Endometrial microvascular endothelial cells (primary cell): ENCODE results near the gene USP48. TPM values are rescaled to one million over a fixed set of nuclear protein-coding genes. Genes with fewer than 3 reads are reported as not detected.

Experiments used
- in situ Hi-C: cut with HindIII; loops from 2 replicates; pipeline ENCODE4 v1.10.0; 2017; ENCODE audit warnings: low sequenced_read_pairs, low pct_unique_long_range_greater_than_20kb; ENCODE audit errors: inconsistent ontology term
- total RNA-seq: library from RNA; depleted of rRNA; stranded (reverse); fragments of >200 nt; gene quantifications from one replicate; pipeline ENCODE4 v1.2.3, GENCODE V29; 2015; ENCODE audit errors: inconsistent ontology term

The USP48 gene
- total RNA-seq, 1 donor from 2014 or later = 50.8 TPM

DNA sequence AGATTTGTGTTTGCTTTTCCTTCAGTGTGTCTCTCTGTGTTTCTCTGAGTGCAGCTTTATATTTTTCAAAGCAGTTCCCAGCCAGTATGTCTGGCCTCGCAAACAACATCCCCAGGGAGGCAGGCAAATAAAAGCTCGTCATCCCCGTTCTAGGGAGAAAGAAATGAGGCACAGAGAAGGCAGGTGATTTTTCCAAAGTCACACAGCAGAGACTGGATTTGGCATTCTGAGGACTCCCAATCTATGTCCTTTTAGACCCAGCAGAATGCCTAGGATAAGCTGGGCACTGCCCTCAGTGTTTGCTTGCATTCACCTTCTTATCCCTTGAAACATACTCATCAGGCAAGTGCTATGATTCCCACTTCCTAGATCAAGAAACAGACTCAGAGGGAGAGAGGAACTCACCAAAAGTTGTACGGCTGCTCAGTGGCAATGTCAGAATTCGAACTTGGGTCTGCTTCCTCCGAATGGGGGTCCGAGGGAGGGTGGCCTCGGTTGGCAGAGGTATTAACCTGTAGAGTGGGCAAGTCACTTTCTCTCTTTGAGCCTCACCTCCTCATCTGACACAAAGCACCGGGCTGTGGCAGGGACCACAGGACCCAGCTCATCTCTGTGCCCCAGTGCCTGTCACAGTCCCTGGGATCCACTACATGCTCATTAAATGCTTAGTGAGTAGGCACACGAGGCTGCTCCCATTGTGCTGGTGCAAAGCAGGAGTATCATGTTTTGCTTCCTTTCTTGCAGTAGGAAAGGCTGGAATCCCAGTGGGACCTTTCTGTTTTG lies 118.0 kb downstream of the USP48 start:
- in situ Hi-C loops = no loop called here

DNA sequence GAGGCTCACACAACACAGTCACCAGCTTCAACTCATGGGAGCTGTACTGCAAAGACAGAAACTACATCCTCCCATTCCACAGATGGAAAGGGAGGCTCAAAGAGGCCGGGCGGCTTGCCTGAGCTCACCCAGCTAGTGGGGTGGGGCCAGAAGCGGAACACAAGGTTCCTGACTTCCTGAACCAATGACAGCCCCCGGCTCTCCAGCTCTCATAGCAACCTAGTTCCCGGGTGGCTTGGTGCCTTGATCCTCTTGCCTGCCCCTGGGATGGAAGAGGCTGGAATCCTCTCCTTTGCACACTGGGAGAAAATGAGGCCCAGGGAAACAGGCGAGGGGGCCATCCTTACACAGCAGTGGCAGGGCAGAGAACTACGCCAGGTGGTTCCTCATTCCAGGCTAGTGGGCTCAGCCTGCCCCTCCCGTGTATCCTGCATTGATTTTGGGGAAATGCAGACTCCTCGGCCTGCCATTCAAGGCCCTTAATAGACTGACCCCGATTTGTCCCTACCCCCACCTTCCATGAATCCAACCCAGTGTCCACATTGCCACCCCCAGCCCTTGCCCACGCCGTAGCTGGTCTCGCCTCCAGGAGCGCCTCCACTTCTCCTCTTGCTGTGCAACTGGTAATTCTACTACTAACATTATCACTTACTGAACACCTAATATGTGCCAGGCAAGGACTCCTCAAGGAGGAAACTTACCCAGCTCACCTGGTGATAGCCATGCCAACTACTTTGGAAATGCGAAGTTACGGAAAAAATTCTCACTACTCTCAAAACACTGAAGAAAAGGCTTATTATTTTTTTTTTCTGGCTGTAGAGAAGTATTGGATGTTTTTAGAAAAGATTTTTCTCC lies 118.8 kb downstream of the USP48 start:
- in situ Hi-C loops = no loop called here

DNA sequence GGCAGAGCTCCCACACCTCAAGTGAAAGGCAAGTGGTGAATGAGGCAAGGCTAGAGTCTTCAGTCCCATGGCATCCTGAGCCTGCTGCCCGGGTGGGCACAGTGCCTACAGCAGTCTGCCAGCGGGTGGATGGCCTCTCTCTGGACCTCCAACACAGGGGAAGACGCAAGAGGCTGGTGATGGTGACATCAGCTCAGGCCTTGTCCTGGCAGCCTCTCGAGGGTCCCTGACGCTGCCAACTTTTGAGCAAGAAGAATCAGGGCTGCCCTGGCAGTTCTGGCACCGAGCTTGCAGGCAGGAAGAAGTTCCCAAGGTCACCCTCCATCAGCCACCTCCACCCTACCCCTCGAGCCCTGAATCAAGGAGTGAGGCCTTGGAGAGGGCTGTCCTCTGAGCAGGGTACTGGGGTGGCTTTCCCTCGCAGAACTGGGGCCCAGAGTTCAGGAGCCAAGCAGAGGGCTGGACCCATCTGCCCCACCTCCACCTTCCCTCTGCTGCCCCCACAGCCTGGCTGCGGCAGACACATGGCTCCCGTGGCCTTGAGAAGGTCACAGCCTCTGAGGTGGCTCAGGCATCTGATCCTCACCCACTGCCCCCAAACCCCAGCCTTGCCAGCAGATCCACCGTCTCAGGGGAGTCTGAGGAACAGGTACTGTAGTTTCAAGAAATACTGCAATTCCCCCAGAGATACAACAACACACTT lies 119.5 kb downstream of the USP48 start:
- in situ Hi-C loops = no loop called here

DNA sequence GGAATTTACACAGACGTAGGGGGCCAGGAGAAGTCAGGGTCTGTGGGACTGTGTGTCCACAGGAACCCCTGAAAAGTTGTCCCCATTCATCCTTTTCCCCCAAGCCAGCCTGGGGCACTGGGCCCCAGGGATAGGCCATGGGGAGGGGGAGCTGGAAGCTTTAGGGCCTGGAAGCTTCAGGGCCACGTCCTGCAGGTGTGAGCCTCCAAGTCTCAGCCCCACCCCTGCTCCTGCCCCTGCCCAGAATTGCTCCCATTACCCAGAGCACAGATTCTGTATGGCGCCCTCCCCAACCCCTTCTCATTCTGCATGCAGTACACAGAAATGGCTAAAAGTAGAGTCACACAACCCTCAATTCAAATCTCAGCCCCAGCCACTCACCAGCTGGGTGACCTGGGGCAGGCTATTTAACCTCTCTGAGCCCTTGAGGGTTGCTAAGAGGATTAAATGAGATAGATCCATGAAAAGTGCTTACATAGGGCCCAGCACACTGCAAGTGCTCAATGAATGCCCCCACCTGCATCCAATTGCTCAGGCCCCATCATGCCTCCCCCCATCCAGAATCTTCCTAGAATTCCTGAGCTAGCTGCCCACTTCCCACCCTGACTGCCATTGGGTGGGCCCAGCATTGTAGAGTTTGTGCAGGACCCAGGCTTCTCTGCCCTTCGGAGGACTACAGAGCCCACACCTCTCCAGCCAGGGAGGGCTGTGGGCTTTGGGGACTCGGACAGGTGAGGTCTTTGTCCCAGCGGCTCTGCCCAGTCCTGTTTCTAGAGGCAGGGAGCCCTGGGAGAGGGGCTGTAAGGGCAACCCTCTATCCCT lies 120.3 kb downstream of the USP48 start:
- in situ Hi-C loops = no loop called here

DNA sequence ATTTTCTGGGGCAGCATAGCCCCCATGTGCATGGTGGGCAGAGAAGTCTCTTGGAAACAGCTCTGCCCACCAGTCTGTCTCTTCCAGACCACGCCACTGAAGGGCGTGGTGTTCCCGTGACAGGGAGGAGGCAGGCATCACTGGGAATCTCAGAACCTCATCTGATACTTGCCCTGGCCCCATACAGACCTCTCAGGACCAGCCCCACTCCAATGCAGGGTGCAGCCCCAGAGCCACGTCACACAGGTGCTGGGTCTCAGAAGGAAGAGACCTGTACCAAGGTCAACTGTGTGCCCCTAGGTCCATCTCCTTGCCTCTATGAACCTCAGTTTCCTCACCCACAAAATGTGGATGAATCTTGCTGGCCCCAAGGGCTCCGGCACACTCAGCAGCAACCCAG lies 121.1 kb downstream of the USP48 start:
- in situ Hi-C loops = no loop called here

DNA sequence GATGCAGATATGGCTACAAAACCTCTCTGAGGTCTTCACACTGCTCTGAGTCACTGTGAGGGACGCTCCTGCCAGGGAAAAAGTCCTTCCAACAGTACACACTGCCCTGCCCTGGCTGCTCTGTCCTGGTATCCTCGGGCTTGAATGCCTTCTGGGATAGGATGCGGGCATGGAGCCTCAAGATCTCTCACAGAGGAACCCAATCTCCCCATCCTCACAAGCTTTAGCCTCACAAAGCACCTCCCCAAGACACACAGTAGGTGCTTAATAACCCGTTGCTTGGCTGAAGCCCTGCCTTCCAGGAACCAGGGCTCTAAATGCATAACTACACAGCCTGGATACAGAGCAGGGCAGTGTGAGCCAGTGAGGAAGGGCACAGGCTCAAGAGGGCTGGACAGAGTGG lies 123.0 kb downstream of the USP48 start:
- in situ Hi-C loops = no loop called here

DNA sequence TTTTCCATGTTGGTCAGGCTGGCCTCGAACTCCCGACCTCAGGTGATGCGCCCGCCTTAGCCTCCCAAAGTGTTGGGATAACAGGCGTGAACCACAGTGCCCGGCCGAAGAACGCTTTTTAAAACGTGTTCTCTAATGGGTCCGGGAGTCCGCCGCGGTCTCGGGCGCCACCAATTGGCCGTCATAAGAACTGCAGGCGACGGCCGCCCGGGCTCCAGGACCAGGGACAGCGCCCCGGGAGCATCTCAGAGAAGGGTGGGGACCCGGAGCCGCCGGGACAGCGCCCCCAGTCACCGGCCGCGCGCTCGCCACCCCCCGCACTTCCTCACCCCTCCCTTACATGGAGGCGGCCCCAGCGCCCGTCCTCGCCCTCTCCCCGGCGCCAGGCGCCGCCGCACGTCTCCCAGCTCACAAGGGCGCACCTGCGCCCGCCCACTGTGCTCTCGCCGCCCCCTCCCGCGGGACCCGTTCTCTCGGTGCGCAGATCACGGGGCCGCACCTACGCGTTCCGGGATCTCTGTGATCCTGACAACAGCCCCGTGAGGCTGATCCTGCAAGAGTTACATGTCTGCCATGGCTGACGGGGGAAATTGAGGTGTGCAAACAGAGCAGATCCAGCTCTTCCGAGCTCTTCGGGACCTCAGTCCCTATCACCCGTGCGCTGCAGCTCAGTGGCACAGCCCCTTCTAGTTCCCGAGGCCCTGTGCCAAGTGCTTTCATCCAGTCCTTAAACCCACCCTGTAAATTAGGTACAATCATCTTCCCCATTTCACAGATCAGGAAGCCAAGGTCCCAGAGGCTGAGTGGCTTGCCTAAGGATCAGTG lies 123.6 kb downstream of the USP48 start:
- in situ Hi-C loops = no loop called here

DNA sequence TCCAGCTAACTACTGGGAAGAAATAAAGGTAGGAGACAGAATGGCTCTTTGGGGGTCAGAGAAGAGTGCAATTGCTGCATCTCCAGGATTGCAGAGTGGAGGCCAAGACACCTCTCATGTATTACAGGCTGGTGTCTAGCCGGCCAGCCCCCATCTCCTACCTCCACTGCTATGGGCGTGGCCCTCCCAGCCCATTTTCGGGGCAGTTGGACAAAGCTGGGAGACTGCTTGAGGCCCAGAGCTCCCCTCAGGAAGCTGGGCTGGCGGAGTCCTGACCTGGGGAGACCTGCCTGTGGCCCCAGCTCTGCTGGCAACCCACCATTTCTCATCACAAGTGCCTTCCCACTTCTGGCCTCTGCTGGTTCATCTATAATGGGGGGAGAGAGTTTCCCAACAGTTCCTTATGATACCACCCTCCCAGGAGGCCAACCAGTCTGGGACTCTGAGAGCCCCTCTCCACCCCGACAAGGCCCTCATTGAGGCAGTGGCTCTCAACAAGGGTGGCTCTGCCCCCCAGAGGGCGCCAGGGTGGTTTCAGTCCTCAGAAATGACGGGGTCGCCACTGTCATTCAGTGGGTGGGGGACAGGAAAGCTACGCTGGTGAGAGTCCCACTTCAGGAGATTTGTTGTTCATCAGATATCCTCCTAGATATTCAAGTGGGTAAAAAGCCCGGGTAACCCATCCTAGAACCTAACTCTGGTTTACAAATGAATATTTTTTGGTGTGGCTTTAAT lies 125.3 kb downstream of the USP48 start:
- in situ Hi-C loops = no loop called here

DNA sequence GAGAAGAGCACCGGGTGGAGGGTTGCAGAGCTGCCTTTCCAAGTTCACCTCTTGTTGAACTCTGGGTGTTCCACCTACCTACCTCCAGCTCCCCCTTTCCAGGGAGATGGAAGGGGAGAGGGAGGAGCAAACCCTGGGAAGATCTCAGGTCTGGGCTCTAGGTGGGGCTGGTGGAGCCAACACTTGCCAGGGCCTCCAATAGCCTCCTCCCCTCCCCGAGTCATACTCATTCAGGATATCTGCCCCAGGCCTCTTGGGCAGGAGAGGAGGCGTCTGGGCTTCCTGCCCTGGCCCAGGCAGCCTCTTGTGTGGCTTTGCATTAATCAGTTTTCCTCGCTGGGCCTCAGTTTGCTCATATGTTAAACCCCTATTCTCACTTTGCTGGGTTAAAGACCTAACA lies 127.2 kb downstream of the USP48 start:
- in situ Hi-C loops = no loop called here

DNA sequence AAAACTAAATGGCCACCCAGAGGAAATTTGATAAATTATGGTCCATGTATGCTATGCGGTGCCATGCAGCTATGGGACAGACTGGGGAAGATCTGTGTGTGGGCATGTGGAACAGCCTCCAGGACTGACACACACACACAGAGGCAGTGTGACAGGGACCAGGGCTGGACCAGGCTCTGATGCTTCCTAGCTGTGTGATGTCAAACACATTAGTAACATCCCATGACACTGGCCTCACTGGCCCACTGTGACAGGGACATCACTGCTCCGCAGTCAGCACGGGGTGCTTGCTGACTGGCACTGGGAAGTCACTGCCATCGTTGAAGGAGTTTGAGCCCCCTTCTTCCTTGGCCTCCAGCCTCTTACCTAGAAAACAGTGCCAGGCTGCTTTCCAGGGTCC lies 127.7 kb downstream of the USP48 start:
- in situ Hi-C loops = no loop called here

DNA sequence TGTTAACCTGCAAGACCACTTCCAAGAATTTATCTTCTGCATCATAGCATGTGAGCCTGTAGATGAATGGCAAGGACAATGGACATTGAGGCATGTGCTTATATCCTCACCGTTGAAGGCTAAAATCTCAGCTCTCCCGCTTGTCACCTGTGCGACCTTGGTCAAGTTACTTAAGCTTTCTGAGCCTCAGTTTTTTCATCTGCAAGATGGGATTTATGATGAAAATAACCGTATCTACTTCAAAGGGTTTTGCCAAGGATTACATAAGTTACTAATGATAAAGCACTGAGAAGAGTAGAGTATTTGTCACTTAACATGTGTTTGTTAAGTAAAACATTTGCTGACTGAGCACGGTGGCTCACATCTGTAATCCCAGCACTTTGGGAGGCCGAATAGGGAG lies 128.7 kb downstream of the USP48 start:
- in situ Hi-C loops = no loop called here

DNA sequence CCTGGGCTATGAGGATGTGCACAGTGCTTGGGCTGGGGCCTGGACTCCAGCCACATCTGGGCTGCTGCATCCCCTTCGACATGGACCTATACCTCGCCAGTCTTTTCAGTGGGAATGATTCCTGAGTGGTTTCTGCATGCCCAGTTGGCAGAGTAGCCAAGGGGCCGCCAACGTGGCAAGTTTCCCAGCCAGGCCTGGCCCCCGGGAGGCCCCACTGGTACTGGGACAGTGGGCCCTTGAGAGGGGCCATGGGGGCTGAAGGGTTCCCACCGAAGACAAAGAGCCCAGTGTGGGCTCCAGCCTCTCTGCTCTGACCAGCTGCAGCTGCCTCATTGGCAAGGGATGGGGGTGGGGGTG lies 129.2 kb downstream of the USP48 start:
- in situ Hi-C loops = no loop called here

DNA sequence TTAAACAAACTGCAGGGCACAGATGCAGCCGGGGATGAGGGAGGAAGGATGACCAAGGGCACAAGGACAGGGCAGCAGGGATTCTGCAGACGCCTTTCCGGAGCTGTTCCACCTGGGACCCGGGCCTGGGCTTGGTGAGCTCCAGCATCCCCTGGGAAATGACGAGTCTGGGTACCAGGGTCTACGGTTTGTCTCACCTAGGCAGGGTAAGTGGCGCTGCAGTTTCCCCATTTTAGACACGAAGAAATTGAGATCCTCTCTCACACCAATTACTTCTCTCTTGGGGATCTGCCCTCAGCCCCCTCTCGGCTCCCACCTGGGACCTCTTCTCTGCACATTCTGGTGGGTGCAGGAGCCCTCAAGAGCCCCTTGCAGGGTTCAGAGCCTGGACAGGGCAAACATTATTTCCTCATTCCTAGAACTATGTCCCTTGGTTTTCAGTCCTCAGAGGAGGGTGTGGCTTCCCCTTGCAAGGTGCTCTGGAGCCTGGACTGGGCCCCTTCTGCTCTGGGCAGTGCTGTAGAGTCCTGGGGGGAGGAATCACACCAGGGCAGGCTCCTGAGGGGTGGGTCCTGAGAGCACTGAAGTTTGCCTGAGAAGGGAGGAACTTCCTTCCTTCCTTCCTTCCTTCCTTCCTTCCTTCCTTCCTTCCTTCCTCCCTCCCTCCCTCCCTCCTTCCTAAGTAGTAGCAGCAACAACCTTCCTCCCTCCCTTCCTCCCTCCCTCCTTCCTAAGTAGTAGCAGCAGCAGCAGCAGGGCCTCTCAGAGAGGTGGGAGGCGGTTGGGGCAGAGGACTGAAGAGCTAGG lies 129.8 kb downstream of the USP48 start:
- in situ Hi-C loops = no loop called here

DNA sequence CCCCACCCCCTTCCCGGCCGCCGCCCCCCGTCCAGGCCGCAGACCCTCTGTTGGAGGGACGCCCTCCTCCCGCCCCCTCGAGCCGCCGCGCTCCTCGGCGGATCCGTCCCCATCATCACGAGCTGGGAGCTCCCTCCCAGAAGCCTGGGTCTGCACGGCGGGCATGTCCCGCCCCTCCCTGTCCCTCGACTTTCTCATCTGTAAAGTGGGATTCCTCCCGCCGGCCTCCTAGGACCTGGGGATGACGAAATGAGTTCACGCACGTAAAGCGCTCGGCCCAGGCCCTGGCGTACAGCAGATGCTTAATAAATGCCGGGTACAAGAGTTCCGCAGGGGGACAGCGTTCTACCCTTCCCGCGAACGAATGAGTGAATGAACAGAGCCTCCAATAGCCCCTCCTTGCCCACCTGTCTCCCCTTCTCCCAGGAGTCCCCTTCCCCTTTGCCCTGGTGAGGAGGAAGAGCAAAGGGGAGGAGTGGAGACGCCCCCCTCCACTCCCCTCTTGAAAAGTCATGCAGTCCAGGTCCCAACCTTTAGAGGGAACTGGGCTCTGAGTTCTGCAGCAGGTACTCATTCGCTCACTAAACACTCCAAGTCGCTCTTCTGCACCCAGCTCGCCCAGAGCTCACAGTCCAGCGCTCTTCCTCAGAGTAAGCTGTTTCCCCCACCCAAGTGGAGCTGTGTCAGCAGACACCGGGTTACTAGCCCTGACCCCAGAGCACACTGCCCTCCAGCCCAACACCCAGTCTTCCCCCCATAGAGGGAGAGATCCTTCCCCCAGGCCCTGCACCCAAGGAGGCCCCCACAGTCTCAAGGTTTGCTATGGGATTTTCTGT lies 130.6 kb downstream of the USP48 start:
- in situ Hi-C loops = no loop called here

DNA sequence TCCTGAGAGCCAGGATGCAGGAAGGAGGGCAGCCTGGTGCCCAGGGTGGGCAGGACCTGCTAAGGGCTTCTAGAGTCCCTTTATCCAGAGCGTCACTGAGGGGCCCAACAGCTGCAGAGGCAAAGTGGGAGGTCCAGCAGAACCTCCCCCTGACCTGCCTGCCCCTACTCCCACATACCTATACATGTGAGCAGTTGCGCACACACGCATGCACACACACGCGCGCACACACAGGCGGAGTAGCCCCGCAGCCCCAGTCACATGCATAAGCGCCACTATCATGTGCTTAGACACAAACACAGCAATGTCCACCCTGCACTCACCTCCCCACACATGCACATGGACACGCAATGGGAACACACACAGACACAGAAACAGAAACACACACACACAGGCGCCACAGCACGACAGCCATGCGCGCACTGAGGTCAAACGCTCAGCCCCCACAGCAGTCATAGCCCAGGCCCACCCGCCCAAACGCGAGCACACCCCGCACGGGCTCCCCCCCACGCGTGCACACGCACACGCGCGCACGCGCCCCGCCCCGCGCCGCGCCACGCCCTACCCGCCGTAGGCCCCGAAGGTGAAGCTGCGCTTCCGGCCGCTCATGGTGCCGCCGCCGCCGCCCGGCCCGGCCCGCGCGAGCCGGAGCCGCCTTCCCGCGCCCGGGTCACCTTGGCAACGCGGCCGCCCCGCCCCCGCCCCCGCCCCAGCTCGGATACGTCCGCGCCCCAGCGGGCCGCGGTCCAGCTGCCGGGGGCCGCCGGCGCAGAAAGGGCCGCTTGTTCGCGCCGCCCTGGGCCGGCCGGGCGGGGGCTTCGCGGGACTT lies 131.5 kb downstream of the USP48 start:
- in situ Hi-C loops = no loop called here
